Measurements from ENCODE around the gene MPC1L.

DNA sequence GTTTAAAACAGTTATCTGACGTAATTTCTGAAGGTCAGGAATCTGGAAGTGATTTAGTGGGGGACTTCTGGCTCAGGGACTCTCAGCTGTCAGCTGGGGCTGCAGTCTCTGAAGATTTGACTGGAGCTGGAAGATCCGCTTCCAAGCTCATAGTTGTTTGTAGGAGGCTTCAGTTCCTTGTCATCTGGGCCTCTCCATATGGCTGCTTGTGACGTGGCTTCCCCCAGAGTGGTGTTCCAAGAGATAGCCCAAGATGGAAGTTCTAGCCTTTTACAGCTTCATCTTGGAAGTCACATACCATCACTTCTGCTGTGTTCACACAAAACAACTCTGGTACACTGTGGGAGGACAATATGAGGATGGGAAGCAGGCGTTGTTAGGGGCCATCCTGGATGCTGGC lies 2.1 kb downstream of the MPC1L start:
- TF ChIP-seq, protein P1, sequence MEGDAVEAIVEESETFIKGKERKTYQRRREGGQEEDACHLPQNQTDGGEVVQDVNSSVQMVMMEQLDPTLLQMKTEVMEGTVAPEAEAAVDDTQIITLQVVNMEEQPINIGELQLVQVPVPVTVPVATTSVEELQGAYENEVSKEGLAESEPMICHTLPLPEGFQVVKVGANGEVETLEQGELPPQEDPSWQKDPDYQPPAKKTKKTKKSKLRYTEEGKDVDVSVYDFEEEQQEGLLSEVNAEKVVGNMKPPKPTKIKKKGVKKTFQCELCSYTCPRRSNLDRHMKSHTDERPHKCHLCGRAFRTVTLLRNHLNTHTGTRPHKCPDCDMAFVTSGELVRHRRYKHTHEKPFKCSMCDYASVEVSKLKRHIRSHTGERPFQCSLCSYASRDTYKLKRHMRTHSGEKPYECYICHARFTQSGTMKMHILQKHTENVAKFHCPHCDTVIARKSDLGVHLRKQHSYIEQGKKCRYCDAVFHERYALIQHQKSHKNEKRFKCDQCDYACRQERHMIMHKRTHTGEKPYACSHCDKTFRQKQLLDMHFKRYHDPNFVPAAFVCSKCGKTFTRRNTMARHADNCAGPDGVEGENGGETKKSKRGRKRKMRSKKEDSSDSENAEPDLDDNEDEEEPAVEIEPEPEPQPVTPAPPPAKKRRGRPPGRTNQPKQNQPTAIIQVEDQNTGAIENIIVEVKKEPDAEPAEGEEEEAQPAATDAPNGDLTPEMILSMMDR (IDR thresholded peaks at IDR 0.05) = no peak
- no peak for TF ChIP-seq EP300 (IDR thresholded peaks at IDR 0.05)
